Keratinocyte (primary cell): Measurements from ENCODE around the gene ADIG.

Experiments used
- EZH2 ChIP-seq: IDR thresholded peaks from one replicate; pipeline ENCODE4 v1.6.1; 2012; ENCODE audit warnings: inconsistent platforms, mild to moderate bottlenecking, low read length, moderate library complexity
- TF ChIP-seq, protein P1 (sequence below), 3 experiments: IDR thresholded peaks in 1 of 3; conservative IDR thresholded peaks in 1 of 3; optimal IDR thresholded peaks in 1 of 3; 2 replicates in 2 of 3; 3 replicates in 1 of 3; pipeline versions ENCODE3 to v1.5.1; 2011; ENCODE audit warnings: low read length in 3 of 3, mild to moderate bottlenecking in 3 of 3, moderate library complexity in 2 of 3, control low read depth in 1 of 3, inconsistent platforms in 1 of 3; ENCODE audit not compliant: insufficient read depth in 2 of 3; ENCODE audit errors: extremely low read depth in 1 of 3

DNA sequence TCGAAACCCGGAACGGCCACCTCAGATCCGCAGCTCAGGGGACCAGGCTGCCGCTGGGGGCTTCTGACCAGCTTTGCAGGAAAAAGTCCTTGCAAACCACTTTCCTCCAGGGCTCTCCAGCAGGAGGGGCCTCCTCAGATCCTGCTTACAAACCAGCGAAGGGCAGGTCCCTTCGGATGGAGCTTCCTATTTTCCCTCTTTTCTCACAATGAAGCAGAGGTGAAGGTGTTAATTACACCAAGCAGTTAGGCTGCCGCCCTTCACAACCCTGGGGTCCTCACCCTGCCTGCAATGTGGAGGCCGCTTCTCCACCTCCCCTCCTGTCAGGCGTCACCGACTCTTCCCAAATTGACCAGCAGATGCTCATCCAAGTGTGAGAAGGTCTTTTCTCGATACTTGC, 26.4 kb downstream of the ADIG start:
- TF ChIP-seq, protein P1, sequence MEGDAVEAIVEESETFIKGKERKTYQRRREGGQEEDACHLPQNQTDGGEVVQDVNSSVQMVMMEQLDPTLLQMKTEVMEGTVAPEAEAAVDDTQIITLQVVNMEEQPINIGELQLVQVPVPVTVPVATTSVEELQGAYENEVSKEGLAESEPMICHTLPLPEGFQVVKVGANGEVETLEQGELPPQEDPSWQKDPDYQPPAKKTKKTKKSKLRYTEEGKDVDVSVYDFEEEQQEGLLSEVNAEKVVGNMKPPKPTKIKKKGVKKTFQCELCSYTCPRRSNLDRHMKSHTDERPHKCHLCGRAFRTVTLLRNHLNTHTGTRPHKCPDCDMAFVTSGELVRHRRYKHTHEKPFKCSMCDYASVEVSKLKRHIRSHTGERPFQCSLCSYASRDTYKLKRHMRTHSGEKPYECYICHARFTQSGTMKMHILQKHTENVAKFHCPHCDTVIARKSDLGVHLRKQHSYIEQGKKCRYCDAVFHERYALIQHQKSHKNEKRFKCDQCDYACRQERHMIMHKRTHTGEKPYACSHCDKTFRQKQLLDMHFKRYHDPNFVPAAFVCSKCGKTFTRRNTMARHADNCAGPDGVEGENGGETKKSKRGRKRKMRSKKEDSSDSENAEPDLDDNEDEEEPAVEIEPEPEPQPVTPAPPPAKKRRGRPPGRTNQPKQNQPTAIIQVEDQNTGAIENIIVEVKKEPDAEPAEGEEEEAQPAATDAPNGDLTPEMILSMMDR (optimal IDR thresholded peaks at IDR 0.05 in 1 of 3, IDR thresholded peaks at IDR 0.05 in 1 of 3, conservative IDR thresholded peaks at IDR 0.05 in 1 of 3; ENCODE audit: extremely low read depth in 1 of 3, insufficient read depth in 2 of 3, low read length in 3 of 3) = no peak
- no peak for TF ChIP-seq EZH2
